Right atrium auricular region (tissue), 2 donors: Measurements from ENCODE around the gene TSSK6. TPM values are rescaled to one million over a fixed set of nuclear protein-coding genes. Genes with fewer than 3 reads are reported as not detected.

Experiments used
- DNase-seq: peaks from one replicate; pipeline ENCODE4 v3.0.0-alpha.2; 2019; ENCODE audit warnings: low spot score
- H3K27ac ChIP-seq, 2 donors: fragments of 200-600 bp; sonication (generic); 1 replicate in 1 of 2; 2 replicates in 1 of 2; pipeline ENCODE4 v1.5.1; 2016 to 2019
- H3K27me3 ChIP-seq, 2 donors: fragments of 200-600 bp; sonication (generic); one replicate each; pipeline versions ENCODE4 v1.5.1 to v1.6.0; 2017 to 2019
- H3K36me3 ChIP-seq: fragments of 200-600 bp; sonication (generic); one replicate; pipeline ENCODE4 v1.5.1; 2016
- H3K4me1 ChIP-seq, 2 donors: fragments of 200-600 bp; sonication (generic); one replicate each; pipeline versions ENCODE4 v1.5.1 to v1.6.0; 2017 to 2019
- H3K4me3 ChIP-seq, 2 donors: fragments of 200-600 bp; sonication (generic); 1 replicate in 1 of 2; 2 replicates in 1 of 2; pipeline ENCODE4 v1.5.1; 2017 to 2019; ENCODE audit warnings: mild to moderate bottlenecking in 1 of 2, moderate library complexity in 1 of 2
- H3K9me3 ChIP-seq, 2 donors: fragments of 200-600 bp; sonication (generic); one replicate each; pipeline ENCODE4 v1.5.1; 2019
- CTCF ChIP-seq, 2 donors: fragments of 200-600 bp; sonication (generic); IDR thresholded peaks; one replicate each; pipeline ENCODE4 v1.5.1; 2019; ENCODE audit warnings: antibody characterized with exemption in 2 of 2
- total RNA-seq, 2 donors: library from RNA; depleted of rRNA; stranded (reverse); fragments of >200 nt; gene quantifications; one replicate each; pipeline ENCODE4 v1.1.0, GENCODE V29; 2016

Gene TSSK6
- total RNA-seq, 2 donors from 2014 or later, result 1.2 to 1.3 TPM

GRCh38 chr19:19471682-19472081 lies 43.7 kb downstream of the TSSK6 start:
- Histone ChIP-seq H3K36me3 (peaks cover 8% of the 10 kb centered on the region), H3K4me3 (no peak overlapping the region), H3K4me1 (peaks cover 0 to 11% of the 10 kb centered on the region in 2 donors), H3K27me3 (no peaks in the 10 kb centered on the region), H3K27ac (no peak overlapping the region), H3K9me3 (peaks cover 11 to 21% of the 10 kb centered on the region in 2 donors)
- DNase-seq, result no peak
- TF ChIP-seq CTCF (IDR thresholded peaks at IDR 0.05), result no peak

GRCh38 chr19:19470579-19470978 lies 44.8 kb downstream of the TSSK6 start:
- H3K27me3 ChIP-seq, result no peaks in the 10 kb centered on the region
- H3K4me3 ChIP-seq, result no peak overlapping the region
- peaks cover 11 to 21% of the 10 kb centered on the region in 2 donors for H3K9me3 ChIP-seq
- peaks cover 19% of the 10 kb centered on the region for H3K36me3 ChIP-seq
- DNase-seq, result no peak
- H3K27ac ChIP-seq, result no peak overlapping the region
- TF ChIP-seq CTCF (IDR thresholded peaks at IDR 0.05), result no peak
- peaks cover 0 to 10% of the 10 kb centered on the region in 2 donors for H3K4me1 ChIP-seq

GRCh38 chr19:19468424-19469050 lies 46.8 kb downstream of the TSSK6 start:
- no peak for DNase-seq
- no peak overlapping the region for H3K4me3 ChIP-seq
- no peak overlapping the region for H3K27ac ChIP-seq
- TF ChIP-seq CTCF (IDR thresholded peaks at IDR 0.05), result no peak
- no peaks in the 10 kb centered on the region for H3K27me3 ChIP-seq
- H3K4me1 ChIP-seq, result peaks cover 0 to 18% of the 10 kb centered on the region in 2 donors
- H3K9me3 ChIP-seq, result peaks cover 11 to 21% of the 10 kb centered on the region in 2 donors
- peaks cover 27% of the 10 kb centered on the region for H3K36me3 ChIP-seq

GRCh38 chr19:19466201-19466600 lies 49.1 kb downstream of the TSSK6 start:
- H3K4me3 ChIP-seq, result no peak overlapping the region
- no peaks in the 10 kb centered on the region for H3K27me3 ChIP-seq
- no peak for DNase-seq
- H3K4me1 ChIP-seq, result peaks cover 0 to 36% of the 10 kb centered on the region in 2 donors
- no peak overlapping the region for H3K27ac ChIP-seq
- H3K36me3 ChIP-seq, result peaks cover 27% of the 10 kb centered on the region
- H3K9me3 ChIP-seq, result peaks cover 11 to 21% of the 10 kb centered on the region in 2 donors
- TF ChIP-seq CTCF (IDR thresholded peaks at IDR 0.05), result no peak

GRCh38 chr19:19465436-19466070 lies 49.8 kb downstream of the TSSK6 start:
- TF ChIP-seq CTCF (IDR thresholded peaks at IDR 0.05), result no peak
- H3K4me1 ChIP-seq, result peaks cover 0 to 42% of the 10 kb centered on the region in 2 donors
- DNase-seq, result no peak
- H3K9me3 ChIP-seq, result peaks cover 11 to 21% of the 10 kb centered on the region in 2 donors
- H3K36me3 ChIP-seq, result peaks cover 27% of the 10 kb centered on the region
- no peaks in the 10 kb centered on the region for H3K27me3 ChIP-seq
- no peak overlapping the region for H3K4me3 ChIP-seq
- H3K27ac ChIP-seq, result no peak overlapping the region
